SK-N-SH treated with all-trans-retinoic acid at 6 μM for 48 hours (cell line): ENCODE data around the gene CMC2.

Source experiments
- ARNTL ChIP-seq: fragments of 450-650 bp; formaldehyde crosslinking; IDR thresholded peaks from 2 replicates; pipeline ENCODE4 v1.5.0; 2020; ENCODE audit warnings: low read depth, mild to moderate bottlenecking, moderate library complexity, borderline replicate concordance
- BACH2 ChIP-seq: fragments of 250-450 bp; sonication (Bioruptor Pico); IDR thresholded peaks from 2 replicates; pipeline ENCODE4 v1.9.0; 2021; ENCODE audit warnings: mild to moderate bottlenecking, borderline replicate concordance
- OSR1 ChIP-seq: fragments of 250-450 bp; sonication (Bioruptor Pico); IDR thresholded peaks from 2 replicates; pipeline ENCODE4 v1.8.0; 2022; ENCODE audit warnings: moderate library complexity, mild to moderate bottlenecking, inconsistent platforms
- RARB ChIP-seq: fragments of 250-450 bp; sonication (Bioruptor Pico); IDR thresholded peaks from 2 replicates; pipeline ENCODE4 v1.8.0; 2021; ENCODE audit warnings: mild to moderate bottlenecking, moderate library complexity
- TOX ChIP-seq: fragments of 250-450 bp; sonication (Bioruptor Pico); IDR thresholded peaks from 2 replicates; pipeline ENCODE4 v1.8.0; 2021; ENCODE audit warnings: mild to moderate bottlenecking, moderate library complexity, borderline replicate concordance
- ZFP3 ChIP-seq: fragments of 250-450 bp; sonication (Bioruptor Pico); IDR thresholded peaks from 2 replicates; pipeline ENCODE4 v1.5.0; 2020; ENCODE audit warnings: mild to moderate bottlenecking, moderate library complexity
- ZFP30 ChIP-seq: fragments of 450-650 bp; formaldehyde crosslinking; IDR thresholded peaks from 2 replicates; pipeline ENCODE4 v1.5.0; 2022; ENCODE audit warnings: mild to moderate bottlenecking, moderate library complexity
- TF ChIP-seq, protein P1 (sequence below): fragments of 250-450 bp; sonication (Bioruptor Pico); IDR thresholded peaks from 2 replicates; pipeline ENCODE4 v1.8.0; 2020; ENCODE audit warnings: mild to moderate bottlenecking, moderate library complexity, borderline replicate concordance
- TF ChIP-seq, protein P2 (sequence below): fragments of 250-450 bp; sonication (Bioruptor Pico); IDR thresholded peaks from 2 replicates; pipeline ENCODE4 v1.5.1; 2021; ENCODE audit warnings: mild to moderate bottlenecking, moderate library complexity

DNA sequence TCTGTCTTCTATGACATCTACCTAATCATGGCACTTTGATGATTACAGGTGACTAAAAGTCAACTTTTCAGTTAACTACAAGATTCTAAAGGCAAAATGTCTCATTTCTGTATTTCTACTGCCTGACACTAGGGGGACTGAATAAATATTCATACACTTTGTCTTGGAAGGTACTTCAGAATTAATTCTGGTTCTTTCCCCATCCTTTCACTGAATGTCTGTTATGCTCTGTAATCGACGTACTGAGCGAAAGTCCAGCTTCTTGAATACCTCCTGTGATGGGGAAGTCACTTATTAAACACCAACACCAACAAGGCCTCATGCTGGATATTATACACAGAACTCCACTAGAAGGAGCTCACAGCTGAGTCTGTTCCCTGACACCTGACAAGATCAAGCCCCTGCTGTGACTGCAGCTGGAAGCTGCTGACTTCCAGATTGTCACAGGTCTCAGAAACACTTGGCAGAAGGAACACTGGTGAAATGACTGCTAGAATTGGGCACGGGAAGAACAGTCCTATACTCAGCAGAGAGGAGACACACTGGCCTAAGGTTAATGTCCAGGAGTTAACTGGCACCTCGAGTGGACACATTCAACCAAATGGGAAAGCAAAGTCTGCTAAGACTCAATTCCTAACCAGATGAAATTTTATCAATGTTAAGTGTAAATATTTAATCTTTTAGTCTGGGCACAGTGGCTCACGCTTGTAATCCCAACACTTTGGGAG is 31.9 kb downstream of the CMC2 start:
- TF ChIP-seq, protein P1, sequence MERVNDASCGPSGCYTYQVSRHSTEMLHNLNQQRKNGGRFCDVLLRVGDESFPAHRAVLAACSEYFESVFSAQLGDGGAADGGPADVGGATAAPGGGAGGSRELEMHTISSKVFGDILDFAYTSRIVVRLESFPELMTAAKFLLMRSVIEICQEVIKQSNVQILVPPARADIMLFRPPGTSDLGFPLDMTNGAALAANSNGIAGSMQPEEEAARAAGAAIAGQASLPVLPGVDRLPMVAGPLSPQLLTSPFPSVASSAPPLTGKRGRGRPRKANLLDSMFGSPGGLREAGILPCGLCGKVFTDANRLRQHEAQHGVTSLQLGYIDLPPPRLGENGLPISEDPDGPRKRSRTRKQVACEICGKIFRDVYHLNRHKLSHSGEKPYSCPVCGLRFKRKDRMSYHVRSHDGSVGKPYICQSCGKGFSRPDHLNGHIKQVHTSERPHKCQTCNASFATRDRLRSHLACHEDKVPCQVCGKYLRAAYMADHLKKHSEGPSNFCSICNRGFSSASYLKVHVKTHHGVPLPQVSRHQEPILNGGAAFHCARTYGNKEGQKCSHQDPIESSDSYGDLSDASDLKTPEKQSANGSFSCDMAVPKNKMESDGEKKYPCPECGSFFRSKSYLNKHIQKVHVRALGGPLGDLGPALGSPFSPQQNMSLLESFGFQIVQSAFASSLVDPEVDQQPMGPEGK (CRISPR knock-in tag): no peak
- TF ChIP-seq ARNTL (CRISPR knock-in tag) (no peak), ZFP3 (CRISPR knock-in tag) (no peak), BACH2 (CRISPR knock-in tag) (no peak), RARB (CRISPR knock-in tag) (no peak), TOX (CRISPR knock-in tag) (no peak), OSR1 (no peak), ZFP30 (CRISPR knock-in tag) (no peak)
- TF ChIP-seq, protein P2, sequence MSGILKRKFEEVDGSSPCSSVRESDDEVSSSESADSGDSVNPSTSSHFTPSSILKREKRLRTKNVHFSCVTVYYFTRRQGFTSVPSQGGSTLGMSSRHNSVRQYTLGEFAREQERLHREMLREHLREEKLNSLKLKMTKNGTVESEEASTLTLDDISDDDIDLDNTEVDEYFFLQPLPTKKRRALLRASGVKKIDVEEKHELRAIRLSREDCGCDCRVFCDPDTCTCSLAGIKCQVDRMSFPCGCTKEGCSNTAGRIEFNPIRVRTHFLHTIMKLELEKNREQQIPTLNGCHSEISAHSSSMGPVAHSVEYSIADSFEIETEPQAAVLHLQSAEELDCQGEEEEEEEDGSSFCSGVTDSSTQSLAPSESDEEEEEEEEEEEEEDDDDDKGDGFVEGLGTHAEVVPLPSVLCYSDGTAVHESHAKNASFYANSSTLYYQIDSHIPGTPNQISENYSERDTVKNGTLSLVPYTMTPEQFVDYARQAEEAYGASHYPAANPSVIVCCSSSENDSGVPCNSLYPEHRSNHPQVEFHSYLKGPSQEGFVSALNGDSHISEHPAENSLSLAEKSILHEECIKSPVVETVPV: no peak
